ENCODE results near the gene PAX5.

GRCh38 chr9:36935332-36935731, 98.7 kb downstream of the PAX5 start:
- TF ChIP-seq, protein P1, sequence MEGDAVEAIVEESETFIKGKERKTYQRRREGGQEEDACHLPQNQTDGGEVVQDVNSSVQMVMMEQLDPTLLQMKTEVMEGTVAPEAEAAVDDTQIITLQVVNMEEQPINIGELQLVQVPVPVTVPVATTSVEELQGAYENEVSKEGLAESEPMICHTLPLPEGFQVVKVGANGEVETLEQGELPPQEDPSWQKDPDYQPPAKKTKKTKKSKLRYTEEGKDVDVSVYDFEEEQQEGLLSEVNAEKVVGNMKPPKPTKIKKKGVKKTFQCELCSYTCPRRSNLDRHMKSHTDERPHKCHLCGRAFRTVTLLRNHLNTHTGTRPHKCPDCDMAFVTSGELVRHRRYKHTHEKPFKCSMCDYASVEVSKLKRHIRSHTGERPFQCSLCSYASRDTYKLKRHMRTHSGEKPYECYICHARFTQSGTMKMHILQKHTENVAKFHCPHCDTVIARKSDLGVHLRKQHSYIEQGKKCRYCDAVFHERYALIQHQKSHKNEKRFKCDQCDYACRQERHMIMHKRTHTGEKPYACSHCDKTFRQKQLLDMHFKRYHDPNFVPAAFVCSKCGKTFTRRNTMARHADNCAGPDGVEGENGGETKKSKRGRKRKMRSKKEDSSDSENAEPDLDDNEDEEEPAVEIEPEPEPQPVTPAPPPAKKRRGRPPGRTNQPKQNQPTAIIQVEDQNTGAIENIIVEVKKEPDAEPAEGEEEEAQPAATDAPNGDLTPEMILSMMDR (conservative IDR thresholded peaks at IDR 0.05): no peak
- no peak for TF ChIP-seq ZFX (IDR thresholded peaks at IDR 0.05)
